ENCODE results near the gene DHX57.

DHX57 gene, protein sequence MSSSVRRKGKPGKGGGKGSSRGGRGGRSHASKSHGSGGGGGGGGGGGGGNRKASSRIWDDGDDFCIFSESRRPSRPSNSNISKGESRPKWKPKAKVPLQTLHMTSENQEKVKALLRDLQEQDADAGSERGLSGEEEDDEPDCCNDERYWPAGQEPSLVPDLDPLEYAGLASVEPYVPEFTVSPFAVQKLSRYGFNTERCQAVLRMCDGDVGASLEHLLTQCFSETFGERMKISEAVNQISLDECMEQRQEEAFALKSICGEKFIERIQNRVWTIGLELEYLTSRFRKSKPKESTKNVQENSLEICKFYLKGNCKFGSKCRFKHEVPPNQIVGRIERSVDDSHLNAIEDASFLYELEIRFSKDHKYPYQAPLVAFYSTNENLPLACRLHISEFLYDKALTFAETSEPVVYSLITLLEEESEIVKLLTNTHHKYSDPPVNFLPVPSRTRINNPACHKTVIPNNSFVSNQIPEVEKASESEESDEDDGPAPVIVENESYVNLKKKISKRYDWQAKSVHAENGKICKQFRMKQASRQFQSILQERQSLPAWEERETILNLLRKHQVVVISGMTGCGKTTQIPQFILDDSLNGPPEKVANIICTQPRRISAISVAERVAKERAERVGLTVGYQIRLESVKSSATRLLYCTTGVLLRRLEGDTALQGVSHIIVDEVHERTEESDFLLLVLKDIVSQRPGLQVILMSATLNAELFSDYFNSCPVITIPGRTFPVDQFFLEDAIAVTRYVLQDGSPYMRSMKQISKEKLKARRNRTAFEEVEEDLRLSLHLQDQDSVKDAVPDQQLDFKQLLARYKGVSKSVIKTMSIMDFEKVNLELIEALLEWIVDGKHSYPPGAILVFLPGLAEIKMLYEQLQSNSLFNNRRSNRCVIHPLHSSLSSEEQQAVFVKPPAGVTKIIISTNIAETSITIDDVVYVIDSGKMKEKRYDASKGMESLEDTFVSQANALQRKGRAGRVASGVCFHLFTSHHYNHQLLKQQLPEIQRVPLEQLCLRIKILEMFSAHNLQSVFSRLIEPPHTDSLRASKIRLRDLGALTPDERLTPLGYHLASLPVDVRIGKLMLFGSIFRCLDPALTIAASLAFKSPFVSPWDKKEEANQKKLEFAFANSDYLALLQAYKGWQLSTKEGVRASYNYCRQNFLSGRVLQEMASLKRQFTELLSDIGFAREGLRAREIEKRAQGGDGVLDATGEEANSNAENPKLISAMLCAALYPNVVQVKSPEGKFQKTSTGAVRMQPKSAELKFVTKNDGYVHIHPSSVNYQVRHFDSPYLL (N-terminal part only)

DNA sequence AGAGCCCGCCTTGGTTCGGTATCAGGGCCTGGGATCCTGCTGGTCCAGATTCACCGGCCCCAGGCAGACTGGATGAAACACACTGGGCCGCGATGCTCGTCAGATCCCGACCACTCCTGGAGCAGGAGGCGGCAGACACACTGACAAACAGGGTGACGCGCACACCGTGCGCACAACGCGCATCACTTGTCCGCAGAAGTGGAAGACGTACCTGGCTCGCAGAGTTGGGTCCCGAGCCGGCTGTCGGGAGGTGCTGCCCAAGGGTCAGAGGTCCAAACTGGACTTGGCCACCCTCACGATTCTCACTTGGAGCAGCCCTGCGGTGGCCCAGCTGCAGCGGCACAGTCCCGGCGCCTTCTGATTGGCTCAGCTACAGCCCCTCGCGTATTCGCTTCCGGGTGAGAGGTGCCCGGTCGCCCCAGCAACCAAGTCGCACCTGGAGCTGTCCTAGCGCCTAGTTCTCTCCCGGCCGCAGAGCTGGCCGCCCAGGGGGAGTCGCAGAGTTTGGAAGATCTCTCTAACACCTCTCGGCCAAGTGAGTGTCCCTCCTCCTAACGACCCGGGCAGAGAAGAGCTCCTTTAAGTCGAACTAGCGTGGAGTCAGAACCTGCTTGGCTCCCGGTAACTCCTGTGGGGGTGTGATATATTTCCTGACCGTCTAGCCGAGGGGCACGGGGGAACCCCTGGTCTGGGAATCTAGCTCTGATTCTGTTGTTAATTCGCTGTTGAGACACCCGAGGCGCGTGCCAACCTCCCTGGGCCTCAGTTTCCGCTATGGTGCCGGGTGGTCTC is at the start of gene DHX57, which contains the start of gene MORN2:
TSS of gene DHX57 (minus strand) at position 359 of the 792 bp plus-strand sequence. CDS start 7,529 bp downstream, outside the sequence.
TSS of gene MORN2 (plus strand) at position 401 of the 792 bp plus-strand sequence.
- peak within 1 kb of the TSS; percentile 60 for H3K27ac ChIP-seq
- no peak for TF ChIP-seq ZFX (IDR thresholded peaks at IDR 0.05)
- TF ChIP-seq, protein P1, sequence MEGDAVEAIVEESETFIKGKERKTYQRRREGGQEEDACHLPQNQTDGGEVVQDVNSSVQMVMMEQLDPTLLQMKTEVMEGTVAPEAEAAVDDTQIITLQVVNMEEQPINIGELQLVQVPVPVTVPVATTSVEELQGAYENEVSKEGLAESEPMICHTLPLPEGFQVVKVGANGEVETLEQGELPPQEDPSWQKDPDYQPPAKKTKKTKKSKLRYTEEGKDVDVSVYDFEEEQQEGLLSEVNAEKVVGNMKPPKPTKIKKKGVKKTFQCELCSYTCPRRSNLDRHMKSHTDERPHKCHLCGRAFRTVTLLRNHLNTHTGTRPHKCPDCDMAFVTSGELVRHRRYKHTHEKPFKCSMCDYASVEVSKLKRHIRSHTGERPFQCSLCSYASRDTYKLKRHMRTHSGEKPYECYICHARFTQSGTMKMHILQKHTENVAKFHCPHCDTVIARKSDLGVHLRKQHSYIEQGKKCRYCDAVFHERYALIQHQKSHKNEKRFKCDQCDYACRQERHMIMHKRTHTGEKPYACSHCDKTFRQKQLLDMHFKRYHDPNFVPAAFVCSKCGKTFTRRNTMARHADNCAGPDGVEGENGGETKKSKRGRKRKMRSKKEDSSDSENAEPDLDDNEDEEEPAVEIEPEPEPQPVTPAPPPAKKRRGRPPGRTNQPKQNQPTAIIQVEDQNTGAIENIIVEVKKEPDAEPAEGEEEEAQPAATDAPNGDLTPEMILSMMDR (conservative IDR thresholded peaks at IDR 0.05): no peak

DNA sequence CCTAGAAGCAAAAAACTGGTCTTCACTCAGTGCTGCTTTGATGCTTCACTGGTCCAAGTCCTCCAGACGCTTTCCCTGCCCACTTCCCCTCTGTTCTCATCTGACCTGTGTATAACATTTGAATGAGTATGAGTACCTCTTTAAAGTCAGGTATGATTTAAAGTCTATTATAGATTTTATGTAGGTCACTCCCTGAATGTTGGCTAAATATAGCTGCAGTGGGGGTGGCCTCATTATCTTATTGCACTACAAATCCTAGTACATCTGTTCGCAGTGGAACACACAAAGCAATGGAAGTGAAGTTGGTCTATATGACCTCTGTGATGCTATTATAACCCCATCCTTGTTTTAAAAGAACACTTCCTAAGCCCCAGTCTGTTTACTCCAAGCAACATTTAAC is 47.2 kb upstream of the DHX57 start:
- TF ChIP-seq, protein P1 (conservative IDR thresholded peaks at IDR 0.05): no peak
- TF ChIP-seq ZFX (IDR thresholded peaks at IDR 0.05): no peak
- no peak overlapping the region for H3K27ac ChIP-seq

DNA sequence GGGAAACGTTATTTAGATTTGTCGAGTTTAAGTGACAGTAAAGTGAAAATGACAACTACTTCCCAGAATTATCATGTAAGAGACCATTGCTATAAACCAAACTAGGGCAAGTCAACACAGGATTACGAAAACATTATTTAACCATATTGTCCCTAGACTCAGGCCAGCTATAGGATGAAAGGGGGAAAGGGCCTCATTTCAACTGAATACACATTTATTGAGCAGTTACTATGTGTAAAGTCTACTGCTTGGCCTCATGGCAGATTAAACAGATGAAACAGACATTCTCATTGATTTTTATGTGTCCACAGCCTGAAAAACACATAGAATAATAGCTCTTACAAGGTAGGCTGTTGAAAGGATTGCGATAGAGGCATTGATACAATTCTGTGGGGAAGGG is 46.7 kb upstream of the DHX57 start:
- H3K27ac ChIP-seq: no peak overlapping the region
- no peak for TF ChIP-seq ZFX (IDR thresholded peaks at IDR 0.05)
- TF ChIP-seq, protein P1 (conservative IDR thresholded peaks at IDR 0.05): no peak

DNA sequence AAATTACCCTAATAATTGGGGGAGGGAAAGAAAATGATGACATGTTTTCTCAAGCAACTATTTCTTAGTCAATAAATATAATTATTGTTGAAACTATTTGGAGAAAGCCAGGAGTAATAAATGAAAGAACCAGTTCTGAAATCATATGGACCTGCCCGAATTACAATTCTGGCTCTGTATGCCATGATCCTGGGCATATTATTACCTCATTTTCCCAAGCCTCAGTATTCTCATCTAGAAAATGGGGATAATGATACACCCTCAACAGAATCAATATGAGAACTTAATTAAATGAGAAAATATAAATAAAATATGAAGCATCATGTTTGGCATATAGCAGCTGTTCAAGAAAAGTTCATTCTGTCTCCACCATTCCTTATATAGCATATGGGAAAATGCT is 36.9 kb upstream of the DHX57 start:
- no peak for TF ChIP-seq ZFX (IDR thresholded peaks at IDR 0.05)
- TF ChIP-seq, protein P1 (conservative IDR thresholded peaks at IDR 0.05): no peak
- no peak overlapping the region for H3K27ac ChIP-seq

DNA sequence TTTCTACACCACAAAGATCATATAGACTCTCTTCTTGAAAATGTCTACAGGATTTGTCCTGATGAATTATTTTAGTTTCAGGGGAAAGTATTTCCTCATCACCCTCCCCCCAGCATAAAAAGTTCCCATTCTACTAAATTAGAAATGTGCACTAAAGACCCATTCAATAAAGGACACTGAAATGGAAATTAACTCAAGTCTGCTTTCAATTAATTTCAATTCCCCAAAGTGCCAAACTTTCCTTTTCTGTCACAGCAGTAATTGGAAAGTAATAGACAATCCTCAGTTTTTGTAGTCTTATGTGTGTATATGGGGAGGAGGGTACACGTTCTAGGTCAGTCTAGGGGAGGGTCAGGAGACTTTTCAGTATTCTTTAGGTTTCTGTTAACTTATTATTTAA is 35.5 kb upstream of the DHX57 start:
- TF ChIP-seq, protein P1 (conservative IDR thresholded peaks at IDR 0.05): no peak
- no peak for TF ChIP-seq ZFX (IDR thresholded peaks at IDR 0.05)
- no peak overlapping the region for H3K27ac ChIP-seq

DNA sequence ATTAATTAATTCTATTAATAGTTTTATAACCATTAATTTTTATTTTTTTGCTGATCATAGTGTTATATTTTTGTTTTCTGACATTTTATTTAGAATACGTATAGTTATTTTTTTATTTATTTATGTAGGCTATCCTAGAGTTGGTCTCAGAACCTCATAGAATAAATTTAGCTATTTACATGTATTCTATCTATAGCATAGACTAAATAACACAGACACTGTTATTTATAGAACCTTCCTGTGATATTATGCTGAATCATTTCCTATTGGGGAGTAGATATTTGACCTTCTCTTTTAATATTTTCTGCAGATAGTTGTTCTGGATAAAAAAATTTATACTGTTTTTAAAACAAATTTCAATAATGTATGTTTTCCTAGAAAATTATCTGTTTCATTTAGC is 34.1 kb upstream of the DHX57 start:
- no peak overlapping the region for H3K27ac ChIP-seq
- TF ChIP-seq, protein P1 (conservative IDR thresholded peaks at IDR 0.05): no peak
- TF ChIP-seq ZFX (IDR thresholded peaks at IDR 0.05): no peak
